Measurements from ENCODE around the gene DPP9.
A peak's percentile ranks its signal among the peaks of the same experiment; 100 is the strongest.
"Not testable (repeated sequence)": the region's sequence is repeated elsewhere in the genome, so short reads cannot be mapped to it uniquely, and the experiment has no call there.

DPP9 gene

GRCh38 chr19:4684312-4685095 is 39.1 kb downstream of the DPP9 start:
- no peak for DNase-seq

GRCh38 chr19:4682417-4683200 is 41.0 kb downstream of the DPP9 start:
- DNase-seq, result no peak

GRCh38 chr19:4680021-4680420 is 43.6 kb downstream of the DPP9 start:
- DNase-seq, result not testable (repeated sequence)

- no peak for DNase-seq
These were observed 44.5 kb downstream of the DPP9 start for GRCh38 chr19:4678881-4679790.

GRCh38 chr19:4676955-4677731 is 46.5 kb downstream of the DPP9 start:
- peak; percentile 37 for DNase-seq

- no peak for DNase-seq
These were observed 48.3 kb downstream of the DPP9 start for GRCh38 chr19:4675346-4675745.

- no peak for DNase-seq
These were observed 49.9 kb downstream of the DPP9 start for GRCh38 chr19:4673726-4674125.

GRCh38 chr19:4673216-4673615 is 50.4 kb downstream of the DPP9 start:
- no peak for DNase-seq

GRCh38 chr19:4671185-4671851 is 52.3 kb downstream of the DPP9 start:
- no peak for DNase-seq

GRCh38 chr19:4669723-4670480 is 53.7 kb downstream of the DPP9 start, which contains the start of gene MYDGF:
TSS of gene MYDGF (minus strand) at chr19:4670342. CDS start at chr19:4670334, 8 bp downstream.
- DNase-seq, result peak; percentile 82

GRCh38 chr19:4664642-4665041 is 59.0 kb downstream of the DPP9 start:
- DNase-seq, result no peak

GRCh38 chr19:4662812-4663211 is 60.8 kb downstream of the DPP9 start:
- no peak for DNase-seq

- DNase-seq, result no peak
These were observed 61.5 kb downstream of the DPP9 start for GRCh38 chr19:4662020-4662695.

GRCh38 chr19:4660993-4661392 is 62.6 kb downstream of the DPP9 start:
- DNase-seq, result no peak

GRCh38 chr19:4660181-4660791 is 63.4 kb downstream of the DPP9 start:
- DNase-seq, result no peak

GRCh38 chr19:4657835-4658234 is 65.8 kb downstream of the DPP9 start:
- DNase-seq, result no peak

GRCh38 chr19:4657262-4657661 is 66.4 kb downstream of the DPP9 start:
- no peak for DNase-seq

- no peak for DNase-seq
These were observed 67.5 kb downstream of the DPP9 start for GRCh38 chr19:4656102-4656501.

GRCh38 chr19:4654437-4655361 is 68.9 kb downstream of the DPP9 start:
- no peak for DNase-seq

All from NCI-H446 treated with DMSO at 0.1 percent for 48 hours (cell line).